GM21528 (cell line): ENCODE data around the gene TEKT5.

Source experiments
- ATAC-seq: cut with Tn5 transposase; IDR thresholded peaks from one replicate; pipeline ENCODE4 v1.9.1; 2021; ENCODE audit warnings: mild to moderate bottlenecking, moderate library complexity; ENCODE audit not compliant: unreplicated experiment, low FRiP score

The TEKT5 gene

DNA sequence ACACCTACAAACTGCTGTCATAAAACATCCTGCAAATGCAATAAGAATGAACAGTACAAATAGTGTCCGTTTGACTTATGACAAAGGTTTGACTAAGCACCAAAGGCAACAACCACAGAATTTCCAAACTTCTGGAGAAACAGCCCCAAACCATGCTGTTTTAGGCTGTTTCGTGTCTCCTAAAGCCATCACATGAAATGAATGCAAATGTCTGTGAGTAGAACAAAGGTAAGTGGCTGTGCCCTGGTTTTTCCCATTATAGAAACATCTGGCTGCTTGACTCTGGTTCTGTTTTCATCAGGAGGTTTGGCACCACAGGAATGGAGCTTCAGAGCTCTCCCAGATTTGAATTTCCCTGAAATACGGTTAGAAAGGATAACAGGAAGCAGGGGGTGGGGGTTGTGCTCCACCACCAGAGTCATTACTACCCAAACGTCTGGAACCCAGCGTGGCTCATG is 109.7 kb downstream of the TEKT5 start:
- ATAC-seq, result no peak

DNA sequence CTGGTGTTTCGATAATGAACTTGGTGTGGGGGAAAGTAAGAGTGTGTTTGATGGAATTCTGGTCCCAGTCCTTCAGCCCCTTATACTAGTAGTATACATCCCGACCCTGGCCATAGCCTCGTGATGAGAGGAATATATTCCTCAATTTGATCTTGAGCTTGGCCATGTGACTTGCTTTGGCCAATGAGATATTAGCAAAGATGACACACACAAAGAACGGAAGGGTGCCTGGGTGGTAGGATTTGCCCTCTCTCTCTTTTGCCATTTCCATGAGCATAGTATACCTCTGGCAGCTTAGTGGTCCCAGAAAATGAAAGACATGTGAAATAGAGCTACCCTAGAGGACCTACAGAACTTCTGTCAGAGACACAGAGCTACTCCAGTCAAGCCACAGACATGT is 111.5 kb downstream of the TEKT5 start:
- no peak for ATAC-seq

GRCh38 chr16:10581507-10581906 is 113.2 kb downstream of the TEKT5 start:
- no peak for ATAC-seq

GRCh38 chr16:10580883-10581247 is 113.9 kb downstream of the TEKT5 start:
- ATAC-seq, result no peak

- ATAC-seq, result no peak
Observed at GRCh38 chr16:10579965-10580882, 114.5 kb downstream of the TEKT5 start, which contains the start of gene EMP2. EMP2 (minus strand) TSS chr16:10580598; CDS start chr16:10547617, 32,981 bp downstream.

DNA sequence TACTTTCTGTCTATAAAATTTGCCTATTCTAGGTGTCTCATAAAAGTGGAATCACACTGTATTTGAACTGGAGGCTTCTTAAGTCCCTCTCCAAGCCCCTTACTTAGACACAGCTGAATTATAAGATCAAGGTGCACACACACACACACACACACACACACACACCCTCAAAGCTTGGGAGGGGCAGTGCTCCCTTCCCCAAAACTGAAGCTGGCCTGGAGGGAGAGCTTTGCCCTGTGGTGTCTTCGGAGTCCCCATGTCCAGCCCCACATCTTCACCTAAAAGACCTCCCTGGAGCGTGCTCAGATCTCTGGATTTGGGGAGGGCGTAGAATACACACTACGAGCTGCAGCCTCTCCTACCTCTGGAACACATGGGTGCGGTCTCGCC is 115.2 kb downstream of the TEKT5 start:
- no peak for ATAC-seq

DNA sequence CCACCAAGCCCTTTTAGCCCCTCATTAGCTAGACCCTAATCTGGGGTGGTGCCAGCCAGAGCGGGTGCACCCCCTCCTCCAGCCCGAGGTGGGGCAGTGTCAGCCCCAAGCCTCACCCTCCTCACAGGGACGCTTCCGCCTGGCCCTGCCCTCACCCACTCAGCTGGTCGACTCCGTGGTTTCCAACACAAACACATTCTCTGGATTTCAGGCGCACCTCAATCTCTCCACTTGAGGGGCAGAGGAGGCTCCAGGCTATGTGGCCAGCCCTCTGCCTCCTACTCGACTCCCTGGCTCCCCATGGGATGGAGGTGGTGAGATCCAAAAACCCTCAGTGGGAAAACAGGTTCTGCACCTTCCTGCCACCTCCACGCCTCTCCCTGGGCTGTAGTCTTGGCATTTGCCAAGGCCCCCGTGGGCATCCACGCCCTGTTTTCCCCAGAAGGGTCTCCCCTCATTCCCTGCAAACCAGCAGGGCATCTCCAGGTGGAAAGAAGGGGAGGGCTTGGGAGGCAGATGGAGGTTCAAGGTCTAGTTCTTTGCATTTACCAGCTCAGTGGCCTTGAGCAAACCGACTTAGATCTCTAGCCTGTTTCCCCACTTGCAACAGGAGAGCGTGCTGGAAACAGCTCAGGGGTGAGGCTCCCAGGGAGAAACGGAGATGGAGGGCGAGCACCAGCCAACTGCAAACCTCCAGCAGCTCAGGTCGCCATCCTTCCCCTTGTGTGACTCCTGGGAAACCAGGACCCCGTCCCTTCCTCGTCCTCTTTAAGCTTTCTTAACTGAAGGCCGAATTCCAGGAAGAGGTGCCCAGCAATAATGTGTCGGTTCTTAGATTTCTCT is 116.0 kb downstream of the TEKT5 start:
- no peak for ATAC-seq
